Cardiac fibroblast (primary cell): Measurements from ENCODE around the gene CNTNAP2.
A peak's percentile ranks its signal among the peaks of the same experiment; 100 is the strongest.

Experiments
- DNase-seq, 2 donors: peaks; one replicate each; pipeline versions ENCODE4 v3.0.0 to v3.0.0-alpha.2; 2010; ENCODE audit warnings: low read depth in 2 of 2
- H3K4me3 ChIP-seq, 2 donors: replicated peaks in 1 of 2; 1 replicate in 1 of 2; 2 replicates in 1 of 2; pipeline ENCODE4 v1.5.1; 2011; ENCODE audit warnings: low read depth in 2 of 2, low read length in 2 of 2, mild to moderate bottlenecking in 2 of 2, moderate library complexity in 1 of 2
- CTCF ChIP-seq: IDR thresholded peaks from one replicate; pipeline ENCODE4 v1.5.1; 2011; ENCODE audit warnings: low read depth, mild to moderate bottlenecking, low read length, inconsistent platforms

Gene CNTNAP2

DNA sequence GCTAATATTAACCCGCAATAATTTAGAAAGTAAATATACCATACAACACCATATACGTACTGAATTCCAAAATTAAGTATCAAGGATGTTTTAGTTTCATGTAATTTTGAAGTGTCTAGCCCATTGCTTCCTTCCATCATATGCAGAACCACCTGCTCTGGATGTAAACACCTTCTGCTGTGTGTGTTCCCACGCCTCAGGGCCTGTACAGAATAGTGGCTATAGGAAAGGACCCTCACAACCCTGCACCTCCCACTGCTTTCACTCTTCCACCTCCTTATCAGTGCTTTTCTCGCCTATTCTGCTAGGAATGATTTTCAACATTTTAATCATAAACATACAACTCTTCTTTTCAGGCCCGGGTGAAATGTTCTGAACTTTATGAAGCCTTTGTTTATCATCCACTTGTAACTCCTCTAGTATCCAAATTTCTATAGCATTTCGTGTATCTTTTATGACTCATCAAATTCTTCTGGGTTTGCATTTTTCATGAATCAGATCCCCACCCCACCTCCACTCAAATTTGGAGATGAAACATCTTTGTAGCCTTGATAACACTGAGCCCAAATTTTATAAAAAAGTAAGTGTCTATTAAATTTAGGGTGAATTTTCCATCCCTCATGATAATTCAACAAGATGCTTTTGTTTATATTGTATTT, 1367.2 kb downstream of the CNTNAP2 start:
- peak; percentile 3 to 39 for DNase-seq
- no peak overlapping the region for H3K4me3 ChIP-seq
- TF ChIP-seq CTCF, result no peak

DNA sequence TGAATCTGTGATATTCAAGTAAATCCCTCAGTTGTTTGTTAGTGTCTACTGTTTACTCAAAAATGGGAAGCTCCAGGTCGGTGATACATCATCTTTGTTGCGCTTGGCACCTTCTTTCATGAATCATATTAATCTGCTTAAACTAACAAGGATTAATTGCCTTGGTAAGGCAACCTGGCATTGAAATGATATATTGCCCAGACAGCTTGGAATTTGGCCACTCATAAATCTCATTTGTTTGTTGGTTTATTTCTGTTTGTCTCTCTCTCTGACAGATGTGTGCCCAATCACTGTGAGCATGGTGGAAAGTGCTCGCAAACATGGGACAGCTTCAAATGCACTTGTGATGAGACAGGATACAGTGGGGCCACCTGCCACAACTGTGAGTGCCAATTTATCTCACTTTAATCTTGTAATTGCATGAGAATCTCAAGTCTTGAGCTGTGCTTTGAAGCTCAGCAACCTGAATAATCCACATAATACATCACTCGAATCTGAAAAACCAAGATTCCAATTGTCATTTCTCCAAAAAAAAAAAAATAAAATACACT, 1369.1 kb downstream of the CNTNAP2 start:
- H3K4me3 ChIP-seq, result no peak overlapping the region
- TF ChIP-seq CTCF, result no peak
- DNase-seq, result no peak

- DNase-seq, result peak in 1 of 2 donors; percentile 45
- TF ChIP-seq CTCF, result no peak
- no peak overlapping the region for H3K4me3 ChIP-seq
These were observed 1376.0 kb downstream of the CNTNAP2 start for GRCh38 chr7:147492606-147493005.

DNA sequence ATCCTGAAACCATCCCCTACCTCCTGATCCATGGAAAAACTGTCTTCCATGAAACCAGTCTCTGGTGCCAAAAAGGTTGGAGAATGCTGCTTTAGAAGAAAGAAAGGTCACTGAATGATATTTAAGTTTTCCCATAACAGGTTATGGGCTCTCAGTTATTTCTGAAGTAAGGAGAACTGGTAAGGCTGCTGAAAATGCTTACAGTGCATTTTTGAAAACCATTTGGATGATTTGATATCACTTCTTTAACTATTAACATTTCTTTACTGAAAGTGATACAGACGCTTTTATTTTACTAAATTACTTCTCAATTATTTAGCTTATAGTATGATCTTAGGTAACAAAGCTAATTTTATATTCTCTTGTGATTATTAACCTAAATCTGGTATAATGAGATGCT, 1379.6 kb downstream of the CNTNAP2 start:
- no peak for DNase-seq
- no peak for TF ChIP-seq CTCF
- no peak overlapping the region for H3K4me3 ChIP-seq

- no peak overlapping the region for H3K4me3 ChIP-seq
- no peak for TF ChIP-seq CTCF
- DNase-seq, result no peak
These were observed 1380.6 kb downstream of the CNTNAP2 start for GRCh38 chr7:147497246-147497645.

DNA sequence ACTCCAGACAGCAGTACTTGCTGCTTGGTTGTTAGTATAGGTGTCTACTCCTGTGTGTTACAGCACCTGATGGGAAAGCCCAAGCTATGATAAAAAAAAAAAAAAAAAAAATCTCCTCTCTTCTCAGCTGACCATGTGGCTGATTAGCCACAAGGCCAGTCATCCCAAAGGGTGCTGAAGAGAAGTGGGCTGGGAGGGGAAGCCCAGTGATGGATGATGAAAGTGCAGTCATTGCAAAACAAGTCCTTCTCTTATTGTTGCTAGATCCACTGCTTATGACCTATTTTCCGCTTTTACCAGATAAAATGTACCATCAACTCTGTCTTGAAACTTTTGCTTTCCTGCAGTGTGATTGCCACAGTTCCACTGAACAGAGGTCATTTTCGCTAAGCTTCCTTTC, 1381.5 kb downstream of the CNTNAP2 start:
- TF ChIP-seq CTCF, result no peak
- DNase-seq, result peak; percentile 25 to 36
- no peak overlapping the region for H3K4me3 ChIP-seq
